GM19043 (cell line): ENCODE measurements around the gene RRBP1.

Experiments used
- ATAC-seq: cut with Tn5 transposase; IDR thresholded peaks from one replicate; pipeline ENCODE4 v1.9.1; 2021; ENCODE audit warnings: low read depth; ENCODE audit not compliant: unreplicated experiment

Gene RRBP1

GRCh38 chr20:17684077-17684888 is 2.2 kb upstream of the RRBP1 start:
- no peak for ATAC-seq

- ATAC-seq, result no peak
These were observed 1.4 kb upstream of the RRBP1 start for GRCh38 chr20:17683218-17684076.

GRCh38 chr20:17682889-17683198 is 802 bp upstream of the RRBP1 start:
- no peak for ATAC-seq

- ATAC-seq, result peak; percentile 10
These were observed 328 bp downstream of the RRBP1 start for GRCh38 chr20:17681726-17682102.

GRCh38 chr20:17680836-17681725 is 961 bp downstream of the RRBP1 start:
- peak; percentile 31 for ATAC-seq

DNA sequence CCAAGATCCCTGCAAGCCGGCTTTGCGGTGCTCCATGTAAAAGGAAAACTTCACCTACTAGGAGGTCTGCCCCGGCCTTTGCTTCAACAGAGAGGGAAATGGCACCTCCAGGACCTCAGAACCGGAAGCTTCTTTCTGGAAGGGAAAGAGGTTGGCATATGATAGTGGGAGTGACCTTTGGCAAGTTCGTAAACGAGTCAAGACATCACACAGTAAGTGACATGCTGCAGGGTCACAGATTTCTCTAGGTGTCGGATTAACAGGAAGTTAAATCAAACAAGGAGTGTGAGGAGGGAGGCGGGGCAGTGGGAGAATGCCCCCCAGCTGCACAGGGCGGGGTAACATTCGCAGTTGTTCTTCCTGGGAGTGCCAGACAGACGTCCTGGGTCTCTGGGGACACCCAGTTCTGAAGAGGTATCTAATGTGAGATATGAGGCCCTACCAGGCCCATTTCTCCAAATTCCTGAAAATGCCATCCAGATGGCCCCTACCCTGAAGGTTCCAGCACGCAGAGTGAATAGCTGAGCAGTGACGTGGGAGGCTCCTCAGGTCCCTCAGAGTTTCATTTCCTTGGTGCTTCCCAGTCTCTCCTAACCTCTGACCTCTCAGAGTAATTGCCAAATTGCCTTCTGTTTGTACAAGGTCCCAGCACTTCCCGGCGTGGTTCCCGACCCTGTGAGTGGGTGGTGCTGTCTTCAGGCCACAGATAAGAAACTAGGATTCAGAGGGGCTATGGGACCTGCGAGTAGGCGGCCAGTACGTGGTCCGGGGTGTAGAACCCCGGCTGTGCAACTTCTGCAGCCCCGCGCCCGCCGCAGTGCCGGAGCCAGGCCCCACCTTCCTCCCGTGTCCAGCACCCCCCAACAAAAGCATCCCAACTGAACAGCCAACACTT is 1.9 kb downstream of the RRBP1 start:
- ATAC-seq, result no peak

- ATAC-seq, result no peak
These were observed 3.2 kb downstream of the RRBP1 start for GRCh38 chr20:17678886-17679285.

DNA sequence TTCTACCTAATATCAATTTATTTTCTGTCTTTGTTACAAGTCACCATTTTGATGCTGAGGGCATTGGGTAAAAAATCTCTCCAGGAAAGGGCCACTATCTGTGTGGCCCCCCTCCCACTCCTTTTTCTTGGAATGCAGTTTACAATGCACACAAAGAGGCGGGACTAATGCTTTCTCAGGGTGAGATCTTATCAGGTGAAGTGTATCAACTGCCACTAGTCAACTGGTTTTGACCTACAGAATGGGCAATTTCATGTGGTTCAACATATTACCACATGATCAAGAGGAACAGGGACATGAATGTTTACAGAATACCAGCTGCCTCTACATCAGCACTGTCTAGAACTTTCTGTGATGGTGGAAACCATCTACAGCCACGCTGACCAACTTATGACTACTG is 3.7 kb downstream of the RRBP1 start:
- no peak for ATAC-seq

DNA sequence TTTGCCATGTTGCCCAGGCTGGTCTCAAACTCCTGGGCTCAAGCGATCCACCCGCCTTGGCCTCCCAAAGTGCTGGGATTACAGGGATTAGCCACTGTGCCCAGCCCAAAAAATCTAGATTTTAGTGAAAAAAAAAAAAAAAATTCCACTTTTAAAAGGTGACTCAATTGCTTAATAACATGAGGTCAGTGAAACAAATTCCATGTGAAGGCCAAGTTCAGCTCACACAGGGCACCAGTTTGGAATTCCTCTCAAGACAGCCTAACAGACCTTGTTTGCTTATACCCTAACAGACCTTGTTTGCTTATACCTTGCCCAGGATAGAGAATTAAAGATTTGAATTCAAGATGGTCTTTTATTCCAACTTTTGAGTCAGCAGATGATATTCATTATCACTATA is 5.1 kb downstream of the RRBP1 start:
- ATAC-seq, result no peak

DNA sequence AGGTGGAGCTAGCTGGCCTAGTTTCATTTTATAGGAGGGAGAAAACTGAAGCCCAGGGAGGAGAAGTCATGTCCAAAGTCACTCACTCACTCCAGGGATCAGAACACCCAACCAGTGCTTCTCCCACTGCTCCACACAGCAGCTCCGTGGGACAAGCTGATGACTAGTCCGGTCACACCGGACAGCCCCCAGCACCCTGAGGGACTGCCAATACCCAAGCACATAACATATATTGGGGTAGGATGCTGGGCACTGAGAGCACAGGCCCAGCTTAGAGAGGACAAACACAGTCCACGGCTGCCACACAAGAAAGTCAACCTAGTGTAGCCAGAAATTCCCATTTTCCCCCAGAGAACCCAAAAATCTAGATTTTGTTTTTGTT is 5.7 kb downstream of the RRBP1 start:
- no peak for ATAC-seq

DNA sequence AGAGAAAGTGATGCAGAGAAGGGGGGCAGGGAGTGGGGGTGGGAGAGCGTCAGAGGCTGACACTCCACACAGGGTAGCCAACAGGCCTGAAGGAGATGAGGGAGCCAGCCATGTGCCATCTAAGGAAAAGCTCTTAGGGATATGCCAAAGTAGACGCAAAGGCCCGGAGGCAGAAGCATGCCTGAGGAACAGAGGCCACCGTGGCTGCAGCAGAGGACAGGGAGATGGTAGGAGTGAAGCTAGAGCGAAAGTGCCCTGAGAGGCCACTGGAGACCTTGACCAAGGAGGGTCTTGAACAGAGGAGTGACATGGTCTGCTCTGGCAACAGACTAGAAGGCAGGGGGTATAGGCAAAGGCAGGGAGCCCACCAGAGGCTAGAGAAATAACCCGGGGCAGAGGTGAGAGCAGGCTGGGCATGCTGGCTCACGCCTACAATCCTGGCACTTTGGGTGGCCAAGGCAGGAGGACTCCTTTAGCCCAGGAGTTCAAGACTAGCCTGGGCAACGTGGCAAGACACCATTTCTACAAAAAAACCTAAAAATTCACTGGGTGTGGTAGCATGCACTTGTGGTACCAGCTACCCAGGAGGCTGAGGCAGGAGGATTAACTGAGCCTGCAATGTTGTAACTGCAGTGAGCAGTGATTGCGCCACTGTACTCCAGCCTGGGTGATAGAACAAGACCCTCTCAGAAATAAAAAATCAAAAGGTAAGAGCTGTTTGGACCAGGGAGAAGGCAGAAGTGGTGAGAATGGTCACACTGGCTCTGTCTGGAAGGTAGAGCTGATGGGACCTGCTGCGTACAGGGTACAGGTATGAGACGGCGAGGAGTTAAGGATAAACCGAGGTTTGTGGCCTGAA is 6.3 kb downstream of the RRBP1 start:
- no peak for ATAC-seq

GRCh38 chr20:17674722-17675518 is 7.1 kb downstream of the RRBP1 start:
- ATAC-seq, result no peak

DNA sequence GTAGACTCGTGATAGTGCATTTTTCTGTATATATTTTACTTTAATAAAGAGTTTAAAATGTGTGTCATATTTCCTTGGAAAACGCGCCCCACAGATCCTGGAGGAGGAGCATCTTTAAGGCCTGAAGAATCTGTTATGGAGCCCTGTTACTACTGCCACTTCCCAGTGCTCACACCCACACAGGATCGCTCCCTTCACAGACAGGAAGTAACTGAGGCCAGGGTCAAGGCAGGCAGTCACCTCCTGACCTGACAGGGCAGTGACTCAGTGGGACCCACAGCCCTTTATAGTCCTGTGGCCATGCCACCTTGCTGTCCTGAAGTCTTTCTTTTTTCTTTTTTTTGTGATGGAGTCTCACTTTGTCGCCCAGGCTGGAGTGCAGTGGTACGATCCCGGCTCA is 9.0 kb downstream of the RRBP1 start:
- no peak for ATAC-seq

- ATAC-seq, result no peak
These were observed 10.5 kb downstream of the RRBP1 start for GRCh38 chr20:17671565-17671964.

DNA sequence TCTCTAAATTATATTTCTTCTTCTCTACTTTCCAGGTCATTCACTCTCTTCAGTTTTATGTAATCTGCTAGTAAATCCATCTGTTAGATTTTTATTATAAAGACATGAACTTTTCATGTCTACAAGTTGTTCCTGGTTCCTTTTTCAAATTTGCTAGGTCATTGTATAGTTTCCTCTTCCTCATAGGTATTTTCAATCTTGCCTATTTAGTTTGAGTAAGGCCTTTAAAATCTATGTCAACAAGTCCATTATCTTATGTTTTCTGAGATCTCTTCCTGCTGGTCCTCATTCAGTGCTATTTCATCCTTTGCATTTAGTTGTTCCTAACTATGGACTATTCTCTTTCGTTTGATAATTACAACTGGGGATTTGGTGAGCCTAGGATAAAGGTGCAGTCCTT is 11.0 kb downstream of the RRBP1 start:
- ATAC-seq, result no peak

- no peak for ATAC-seq
These were observed 12.6 kb downstream of the RRBP1 start for GRCh38 chr20:17669306-17669931.

GRCh38 chr20:17668432-17668831 is 13.6 kb downstream of the RRBP1 start:
- no peak for ATAC-seq

- ATAC-seq, result no peak
These were observed 14.6 kb downstream of the RRBP1 start for GRCh38 chr20:17667445-17667844.
